Glutamatergic neuron (in vitro differentiated cells): Measurements from ENCODE around the gene LIPF. TPM values are rescaled to one million over a fixed set of nuclear protein-coding genes. Genes with fewer than 3 reads are reported as not detected.

Source experiments
- DNase-seq: peaks from one replicate; pipeline ENCODE4 v3.0.0; 2022
- H3K27ac Mint-ChIP-seq: one replicate; pipeline ENCODE4 v1.8.0; 2020; ENCODE audit warnings: mild to moderate bottlenecking, mixed read lengths, inconsistent platforms; ENCODE audit not compliant: unreplicated experiment
- H3K27me3 Mint-ChIP-seq: one replicate; pipeline ENCODE4 v1.8.0; 2020; ENCODE audit warnings: mild to moderate bottlenecking, moderate library complexity, mixed read lengths, inconsistent platforms; ENCODE audit not compliant: unreplicated experiment
- H3K36me3 Mint-ChIP-seq: one replicate; pipeline ENCODE4 v1.8.0; 2020; ENCODE audit warnings: mild to moderate bottlenecking, mixed read lengths, inconsistent platforms; ENCODE audit not compliant: unreplicated experiment
- H3K4me1 Mint-ChIP-seq: one replicate; pipeline ENCODE4 v1.8.0; 2020; ENCODE audit warnings: mild to moderate bottlenecking, low read depth, mixed read lengths, inconsistent platforms; ENCODE audit not compliant: unreplicated experiment
- H3K4me3 Mint-ChIP-seq: one replicate; pipeline ENCODE4 v1.8.0; 2020; ENCODE audit warnings: mild to moderate bottlenecking, mixed read lengths, inconsistent platforms; ENCODE audit not compliant: unreplicated experiment
- H3K9me3 Mint-ChIP-seq: one replicate; pipeline ENCODE4 v1.8.0; 2020; ENCODE audit warnings: mild to moderate bottlenecking, moderate library complexity, mixed read lengths, inconsistent platforms; ENCODE audit not compliant: unreplicated experiment
- CTCF ChIP-seq: fragments of 200-600 bp; sonication (generic); IDR thresholded peaks from one replicate; pipeline ENCODE4 v1.5.0; 2021; ENCODE audit not compliant: partially characterized antibody, unreplicated experiment
- total RNA-seq: library from RNA; stranded (reverse); fragmentation: NEBNext Ultra II Directional; extraction: Animal tissue kit (Norgen Biotek cat#: 25700); gene quantifications from one replicate; pipeline ENCODE4 v1.2.1, GENCODE V29; 2021; ENCODE audit not compliant: unreplicated experiment

Gene LIPF
- total RNA-seq, 1 donor from 2014 or later, result not detected

- no peaks in the 10 kb centered on the region for H3K36me3 Mint-ChIP-seq
- H3K27me3 Mint-ChIP-seq, result no peaks in the 10 kb centered on the region
- no peak for TF ChIP-seq CTCF
- H3K27ac Mint-ChIP-seq, result no peak overlapping the region
- peaks cover 2% of the 10 kb centered on the region for H3K9me3 Mint-ChIP-seq
- no peaks in the 10 kb centered on the region for H3K4me1 Mint-ChIP-seq
- H3K4me3 Mint-ChIP-seq, result no peak overlapping the region
- DNase-seq, result no peak
Observed at GRCh38 chr10:88623835-88624234, 40.4 kb upstream of the LIPF start.

GRCh38 chr10:88624840-88625239, 39.4 kb upstream of the LIPF start:
- no peak for DNase-seq
- Mint-ChIP-seq H3K27ac (no peak overlapping the region), H3K27me3 (no peaks in the 10 kb centered on the region)

GRCh38 chr10:88640186-88640585, 24.1 kb upstream of the LIPF start:
- no peak for TF ChIP-seq CTCF
- Mint-ChIP-seq H3K4me1 (no peaks in the 10 kb centered on the region), H3K9me3 (peaks cover 4% of the 10 kb centered on the region)

More at GRCh38 chr10:88624840-88625239, 39.4 kb upstream of the LIPF start:
- no peaks in the 10 kb centered on the region for H3K36me3 Mint-ChIP-seq
- no peaks in the 10 kb centered on the region for H3K4me1 Mint-ChIP-seq
- TF ChIP-seq CTCF, result no peak
- no peak overlapping the region for H3K4me3 Mint-ChIP-seq
- H3K9me3 Mint-ChIP-seq, result peaks cover 2% of the 10 kb centered on the region

GRCh38 chr10:88642209-88642608, 22.0 kb upstream of the LIPF start:
- no peak for TF ChIP-seq CTCF
- no peaks in the 10 kb centered on the region for H3K27me3 Mint-ChIP-seq
- H3K9me3 Mint-ChIP-seq, result peaks cover 2% of the 10 kb centered on the region
- DNase-seq, result no peak
- no peak overlapping the region for H3K4me3 Mint-ChIP-seq
- H3K4me1 Mint-ChIP-seq, result no peaks in the 10 kb centered on the region
- no peak overlapping the region for H3K27ac Mint-ChIP-seq
- H3K36me3 Mint-ChIP-seq, result peaks cover 7% of the 10 kb centered on the region

More at GRCh38 chr10:88640186-88640585, 24.1 kb upstream of the LIPF start:
- Mint-ChIP-seq H3K4me3 (no peak overlapping the region), H3K36me3 (peaks cover 7% of the 10 kb centered on the region), H3K27me3 (peaks cover under 1% of the 10 kb centered on the region), H3K27ac (no peak overlapping the region)
- DNase-seq, result no peak

GRCh38 chr10:88642963-88643362, 21.3 kb upstream of the LIPF start:
- no peak for DNase-seq
- Mint-ChIP-seq H3K27ac (no peak overlapping the region), H3K4me3 (no peak overlapping the region), H3K9me3 (peaks cover 2% of the 10 kb centered on the region), H3K27me3 (no peaks in the 10 kb centered on the region), H3K4me1 (no peaks in the 10 kb centered on the region), H3K36me3 (peaks cover 2% of the 10 kb centered on the region)
- TF ChIP-seq CTCF, result no peak
